Measurements from ENCODE around the gene SLC25A1. TPM values are rescaled to one million over a fixed set of nuclear protein-coding genes. Genes with fewer than 3 reads are reported as not detected.

Gene SLC25A1
- total RNA-seq, 1 experiment from 2014 or later, result 151 TPM

DNA sequence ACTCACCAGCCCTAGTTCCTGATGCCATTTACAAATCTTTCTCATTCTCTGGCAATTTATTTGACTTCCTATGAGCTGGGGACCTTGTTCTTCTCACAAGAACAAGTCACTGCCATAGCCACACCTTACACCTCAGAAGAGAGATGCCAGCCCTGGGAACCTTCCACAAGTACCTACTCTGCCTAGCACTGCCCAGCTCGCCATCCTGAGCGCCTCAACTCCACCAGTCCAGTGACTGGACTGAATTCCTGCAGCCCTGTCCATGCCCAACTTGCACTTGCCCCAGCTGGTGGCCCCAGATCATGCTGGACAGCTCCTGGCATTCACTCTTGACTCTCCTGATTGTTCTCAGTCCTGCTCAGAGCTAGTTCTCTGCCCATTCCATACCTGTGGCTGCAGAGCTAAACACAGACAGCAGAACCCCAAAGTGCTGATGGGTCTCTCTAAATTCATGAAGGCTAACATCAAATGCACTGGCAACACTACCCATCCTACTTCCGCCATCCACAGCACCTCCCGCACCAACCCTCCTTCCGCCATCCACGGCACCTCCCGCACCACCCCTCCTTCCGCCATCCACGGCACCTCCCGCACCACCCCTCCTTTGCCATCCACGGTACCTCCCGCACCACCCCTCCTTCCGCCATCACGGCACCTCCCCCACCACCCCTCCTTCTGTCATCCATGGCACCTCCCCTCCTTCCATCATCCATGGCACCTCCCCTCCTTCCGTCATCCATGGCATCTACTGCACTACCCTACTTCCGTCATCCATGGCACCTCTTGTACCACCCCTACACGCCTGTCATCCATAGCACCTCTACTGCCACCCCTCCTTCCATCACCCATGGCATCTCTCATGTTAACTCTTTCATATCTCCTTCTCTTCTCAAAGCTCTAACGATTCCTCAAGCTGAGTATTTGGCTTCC is 23.6 kb upstream of the SLC25A1 start:
- TF ChIP-seq, protein P1, sequence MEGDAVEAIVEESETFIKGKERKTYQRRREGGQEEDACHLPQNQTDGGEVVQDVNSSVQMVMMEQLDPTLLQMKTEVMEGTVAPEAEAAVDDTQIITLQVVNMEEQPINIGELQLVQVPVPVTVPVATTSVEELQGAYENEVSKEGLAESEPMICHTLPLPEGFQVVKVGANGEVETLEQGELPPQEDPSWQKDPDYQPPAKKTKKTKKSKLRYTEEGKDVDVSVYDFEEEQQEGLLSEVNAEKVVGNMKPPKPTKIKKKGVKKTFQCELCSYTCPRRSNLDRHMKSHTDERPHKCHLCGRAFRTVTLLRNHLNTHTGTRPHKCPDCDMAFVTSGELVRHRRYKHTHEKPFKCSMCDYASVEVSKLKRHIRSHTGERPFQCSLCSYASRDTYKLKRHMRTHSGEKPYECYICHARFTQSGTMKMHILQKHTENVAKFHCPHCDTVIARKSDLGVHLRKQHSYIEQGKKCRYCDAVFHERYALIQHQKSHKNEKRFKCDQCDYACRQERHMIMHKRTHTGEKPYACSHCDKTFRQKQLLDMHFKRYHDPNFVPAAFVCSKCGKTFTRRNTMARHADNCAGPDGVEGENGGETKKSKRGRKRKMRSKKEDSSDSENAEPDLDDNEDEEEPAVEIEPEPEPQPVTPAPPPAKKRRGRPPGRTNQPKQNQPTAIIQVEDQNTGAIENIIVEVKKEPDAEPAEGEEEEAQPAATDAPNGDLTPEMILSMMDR (conservative IDR thresholded peaks at IDR 0.05), result no peak

More for the DNA sequence above, 23.6 kb upstream of the SLC25A1 start:
- Histone ChIP-seq H2BK5ac (ENCODE audit: insufficient read length, low read length) (no peak overlapping the region), H3K14ac (ENCODE audit: insufficient read depth, low read length) (no peak overlapping the region; the same call in 1 of the 2 replicates), H3K9ac (ENCODE audit: extremely low read depth, insufficient read length, low read length) (no peak overlapping the region), H3K18ac (ENCODE audit: insufficient read length, low read depth, low read length) (no peak overlapping the region), H3K27ac (ENCODE audit: insufficient read length, low read depth, low read length) (no peak overlapping the region), H2BK20ac (ENCODE audit: low read depth, low read length, poor library complexity, severe bottlenecking) (no peak overlapping the region), H3K79me1 (ENCODE audit: insufficient read depth, low read depth, low read length, poor library complexity, severe bottlenecking) (no peaks in the 10 kb centered on the region), H2BK12ac (ENCODE audit: insufficient read length, low read depth, low read length) (no peak overlapping the region), H3K27me3 (ENCODE audit: insufficient read depth, low read length) (no peaks in the 10 kb centered on the region), H3T11ph (ENCODE audit: low read length) (no peak overlapping the region), H4K5ac (ENCODE audit: insufficient read length, low read depth, low read length) (no peak overlapping the region), H3K23ac (ENCODE audit: insufficient read length, low read depth, low read length) (no peak overlapping the region), H2AK5ac (ENCODE audit: insufficient read length, low read length) (no peak overlapping the region), H4K91ac (ENCODE audit: insufficient read length, low read depth, low read length) (no peak overlapping the region), H3K9me3 (ENCODE audit: control insufficient read depth, low read depth, low read length) (no peaks in the 10 kb centered on the region), H4K8ac (replicated peaks; ENCODE audit: insufficient read length, low read depth, low read length) (no peak overlapping the region), H3K4ac (ENCODE audit: low read depth, low read length) (no peak overlapping the region), H2AFZ (ENCODE audit: low read length) (no peak overlapping the region), H3K4me1 (ENCODE audit: insufficient read depth, low read length) (no peaks in the 10 kb centered on the region), H2BK15ac (ENCODE audit: low read depth, low read length) (no peak overlapping the region), H3K79me2 (ENCODE audit: insufficient read depth, low read length) (no peaks in the 10 kb centered on the region), H3K23me2 (ENCODE audit: insufficient read length, low read depth, low read length, poor library complexity, severe bottlenecking) (no peaks in the 10 kb centered on the region), H3K56ac (ENCODE audit: insufficient read length, low read depth, low read length) (no peak overlapping the region), H4K20me1 (ENCODE audit: control insufficient read depth, insufficient read depth, insufficient read length) (no peaks in the 10 kb centered on the region), H3K4me2 (ENCODE audit: insufficient read depth, insufficient read length, low read length) (no peak overlapping the region), H2BK120ac (ENCODE audit: low read depth, low read length, poor library complexity, severe bottlenecking) (no peak overlapping the region)
- Mint-ChIP-seq H3K27me3 (ENCODE audit: low read depth) (no peaks in the 10 kb centered on the region), H3K4me1 (peaks cover 7 to 10% of the 10 kb centered on the region in 2 experiments), H3K4me3 (no peak overlapping the region), H3K27ac (peak overlapping the region in 2 of 3 experiments; percentile 8 to 19; a peak in 4 of 7 replicates), H3K9me3 (no peaks in the 10 kb centered on the region; a peak in 1 of 5 replicates), H3K36me3 (ENCODE audit: insufficient read depth in 1 of 3, low read depth in 3 of 3) (peaks cover 4 to 18% (median 7%) of the 10 kb centered on the region in 3 experiments; a peak in 6 of 7 replicates)
- no peak for DNase-seq
- no CpG with 5 or more reads among the region's 18 CpGs for WGBS (ENCODE audit: extremely low coverage, insufficient read length, low lambda C conversion rate)

All from H9 (cell line).